Upper lobe of left lung (tissue), 6 donors: ENCODE results near the gene TMEM108. TPM values are rescaled to one million over a fixed set of nuclear protein-coding genes. Genes with fewer than 3 reads are reported as not detected.

Experiments used
- ATAC-seq, 2 donors: fragments of 200-7000 bp; cut with Tn5 transposase; one replicate each; pipeline ENCODE4 v1.9.1; 2022; ENCODE audit warnings: mild to moderate bottlenecking in 2 of 2, moderate library complexity in 2 of 2; ENCODE audit not compliant: low FRiP score in 2 of 2
- DNase-seq, 2 donors: peaks; one replicate each; pipeline ENCODE4 v3.0.0-alpha.2; 2019 to 2020
- H3K27ac ChIP-seq, 4 donors: fragments of 200-600 bp; sonication (generic); one replicate each; pipeline ENCODE4 v1.5.1; 2016 to 2019
- H3K27me3 ChIP-seq, 4 donors: fragments of 200-600 bp; sonication (generic); one replicate each; pipeline ENCODE4 v1.5.1; 2017 to 2019
- H3K36me3 ChIP-seq, 4 donors: fragments of 200-600 bp; sonication (generic); one replicate each; pipeline ENCODE4 v1.5.1; 2016 to 2019
- H3K4me1 ChIP-seq, 4 donors: fragments of 200-600 bp; sonication (generic); one replicate each; pipeline ENCODE4 v1.5.1; 2018 to 2019
- H3K4me3 ChIP-seq, 4 donors: fragments of 200-600 bp; sonication (generic); one replicate each; pipeline ENCODE4 v1.5.1; 2017 to 2019; ENCODE audit warnings: mild to moderate bottlenecking in 2 of 4, moderate library complexity in 1 of 4
- H3K9me3 ChIP-seq, 4 donors: fragments of 200-600 bp; sonication (generic); one replicate each; pipeline ENCODE4 v1.5.1; 2018 to 2019
- CTCF ChIP-seq, 6 experiments: fragments of 450-650 bp in 4 of 6; fragments of 200-600 bp in 2 of 6; sonication (generic) in 2 of 6; IDR thresholded peaks; one replicate each; pipeline ENCODE4 v1.5.1; 2016 to 2019; ENCODE audit warnings: antibody characterized with exemption in 6 of 6
- EP300 ChIP-seq, 4 donors: sonication (generic); formaldehyde crosslinking; IDR thresholded peaks; one replicate each; pipeline ENCODE4 v1.5.1; 2017; ENCODE audit warnings: antibody characterized with exemption in 4 of 4, control low read depth in 2 of 4
- POLR2A ChIP-seq, 4 donors: fragments of 450-650 bp; IDR thresholded peaks; one replicate each; pipeline ENCODE4 v1.5.1; 2016 to 2017; ENCODE audit warnings: antibody characterized with exemption in 4 of 4, mild to moderate bottlenecking in 2 of 4
- POLR2AphosphoS5 ChIP-seq, 2 donors: sonication (generic); formaldehyde crosslinking; IDR thresholded peaks; one replicate each; pipeline ENCODE4 v1.5.1; 2017; ENCODE audit warnings: antibody characterized with exemption in 2 of 2
- WGBS, 2 donors: methylation state at CpG; one replicate each; pipeline ENCODE4 v1.1.5; 2017 to 2018; 5-methylcytosine and 5-hydroxymethylcytosine counted together
- total RNA-seq, 6 donors: library from RNA; depleted of rRNA in 4 of 6; stranded (reverse); fragments of >200 nt in 4 of 6; gene quantifications; one replicate each; pipeline versions ENCODE4 v1.1.0 to v1.2.1, GENCODE V29; 2016 to 2021
- donor health status: DM: no; HTN: no; CAD: no; lungs with moderate emphysema.
- donor health status: DM: no; HTN: yes; CAD: no; lungs with severe emphysema.

Gene TMEM108
- total RNA-seq, 6 donors from 2014 or later = 3.1 to 13.0 (median 7.9) TPM

GRCh38 chr3:133371181-133371580 is 333.0 kb downstream of the TMEM108 start:
- H3K27me3 ChIP-seq = no peaks in the 10 kb centered on the region
- H3K4me1 ChIP-seq = peaks cover 0 to 1% (median 0%) of the 10 kb centered on the region in 4 donors
- no peak overlapping the region for H3K27ac ChIP-seq
- DNase-seq = no peak
- WGBS, 2 donors = 92 to 100% methylated on average over 2 of the region's 2 CpGs
- no peak overlapping the region for H3K4me3 ChIP-seq
- H3K36me3 ChIP-seq = no peaks in the 10 kb centered on the region
- no peaks in the 10 kb centered on the region for H3K9me3 ChIP-seq
- no peak for ATAC-seq
- no peak for TF ChIP-seq POLR2AphosphoS5 (IDR thresholded peaks at IDR 0.05)
- TF ChIP-seq CTCF (IDR thresholded peaks at IDR 0.05) = no peak
- TF ChIP-seq POLR2A (IDR thresholded peaks at IDR 0.05) = no peak
- no peak for TF ChIP-seq EP300 (IDR thresholded peaks at IDR 0.05)

- Histone ChIP-seq H3K9me3 (no peaks in the 10 kb centered on the region), H3K4me1 (peaks cover 0 to 6% (median 0%) of the 10 kb centered on the region in 4 donors), H3K27me3 (no peaks in the 10 kb centered on the region), H3K27ac (no peak overlapping the region), H3K36me3 (no peaks in the 10 kb centered on the region), H3K4me3 (no peak overlapping the region)
- TF ChIP-seq EP300 (IDR thresholded peaks at IDR 0.05) (no peak), POLR2AphosphoS5 (IDR thresholded peaks at IDR 0.05) (no peak), CTCF (IDR thresholded peaks at IDR 0.05) (no peak), POLR2A (IDR thresholded peaks at IDR 0.05) (no peak)
- ATAC-seq (no peak), DNase-seq (no peak)
- WGBS, 2 donors = 81 to 83% methylated on average over 1 of the region's 1 CpG
Measured at GRCh38 chr3:133371676-133372075, 333.5 kb downstream of the TMEM108 start.

- Histone ChIP-seq H3K4me1 (peaks cover 0 to 6% (median 2%) of the 10 kb centered on the region in 4 donors), H3K36me3 (no peaks in the 10 kb centered on the region), H3K4me3 (no peak overlapping the region), H3K27me3 (no peaks in the 10 kb centered on the region), H3K9me3 (no peaks in the 10 kb centered on the region), H3K27ac (no peak overlapping the region)
- WGBS, 2 donors = 85 to 93% methylated on average over 4 of the region's 4 CpGs
- TF ChIP-seq EP300 (IDR thresholded peaks at IDR 0.05) = no peak
- no peak for TF ChIP-seq POLR2A (IDR thresholded peaks at IDR 0.05)
- no peak for TF ChIP-seq POLR2AphosphoS5 (IDR thresholded peaks at IDR 0.05)
- TF ChIP-seq CTCF (IDR thresholded peaks at IDR 0.05) = no peak
- DNase-seq (no peak), ATAC-seq (no peak)
Measured at GRCh38 chr3:133374708-133375402, 336.7 kb downstream of the TMEM108 start.

GRCh38 chr3:133375403-133375745 is 337.2 kb downstream of the TMEM108 start:
- Histone ChIP-seq H3K36me3 (peaks cover 0 to 2% (median under 1%) of the 10 kb centered on the region in 4 donors), H3K4me1 (peaks cover 0 to 6% (median 2%) of the 10 kb centered on the region in 4 donors), H3K4me3 (no peak overlapping the region), H3K27me3 (no peaks in the 10 kb centered on the region), H3K9me3 (no peaks in the 10 kb centered on the region), H3K27ac (no peak overlapping the region)
- ATAC-seq (no peak), DNase-seq (no peak)
- no peak for TF ChIP-seq EP300 (IDR thresholded peaks at IDR 0.05)
- no peak for TF ChIP-seq POLR2AphosphoS5 (IDR thresholded peaks at IDR 0.05)
- TF ChIP-seq POLR2A (IDR thresholded peaks at IDR 0.05) = no peak
- no peak for TF ChIP-seq CTCF (IDR thresholded peaks at IDR 0.05)

GRCh38 chr3:133376810-133377209 is 338.6 kb downstream of the TMEM108 start:
- TF ChIP-seq EP300 (IDR thresholded peaks at IDR 0.05) = no peak
- no peak for TF ChIP-seq POLR2AphosphoS5 (IDR thresholded peaks at IDR 0.05)
- TF ChIP-seq POLR2A (IDR thresholded peaks at IDR 0.05) = no peak
- no peak for TF ChIP-seq CTCF (IDR thresholded peaks at IDR 0.05)
- no peak overlapping the region for H3K4me3 ChIP-seq
- H3K27me3 ChIP-seq = no peaks in the 10 kb centered on the region
- DNase-seq = no peak
- 77 to 83% methylated on average over 6 of the region's 6 CpGs for WGBS, 2 donors
- no peaks in the 10 kb centered on the region for H3K9me3 ChIP-seq
- peaks cover 0 to 7% (median 2%) of the 10 kb centered on the region in 4 donors for H3K36me3 ChIP-seq
- peaks cover 0 to 6% (median 2%) of the 10 kb centered on the region in 4 donors for H3K4me1 ChIP-seq
- H3K27ac ChIP-seq = no peak overlapping the region
- ATAC-seq = no peak
